H1 (cell line): ENCODE results near the gene FANCD2. TPM values are rescaled to one million over a fixed set of nuclear protein-coding genes. Genes with fewer than 3 reads are reported as not detected.

ENCODE experiments used
- CTCF ChIA-PET: fragments of 300-600 bp; sonication (Branson Sonifier 250); formaldehyde crosslinking; loops from one replicate; lab custom pipeline; 2021; ENCODE audit not compliant: partially characterized antibody; lab: Charles Lee
- POLR2A ChIA-PET: fragments of 300-600 bp; sonication (Branson Sonifier 250); formaldehyde crosslinking; loops from one replicate; lab custom pipeline; 2021; ENCODE audit warnings: inconsistent platforms; ENCODE audit not compliant: partially characterized antibody; lab: Charles Lee
- DNase-seq, 2 experiments: peaks; one replicate each; pipeline versions ENCODE4 v3.0.0 to v3.0.0-alpha.2; 2010 to 2022; ENCODE audit warnings: low spot score in 2 of 2, low read depth in 1 of 2, mixed read lengths in 1 of 2
- FAIRE-seq: peaks from 2 replicates; lab custom pipeline; 2011; peaks lifted over from hg19 to GRCh38; lab: Jason Lieb, UNC
- H2AFZ ChIP-seq: 2 replicates; pipeline ENCODE4 v1.8.1; 2012; ENCODE audit warnings: low read length, inconsistent platforms
- H2AK5ac ChIP-seq: 2 replicates; pipeline ENCODE4 v1.6.1; 2013; ENCODE audit warnings: low read depth, low read length
- H2BK120ac ChIP-seq: replicated peaks from 2 replicates; pipeline ENCODE3; 2013; ENCODE audit warnings: low read depth, low read length, inconsistent platforms
- H2BK12ac ChIP-seq: 2 replicates; pipeline ENCODE4 v1.6.1; 2013; ENCODE audit warnings: low read depth, low read length
- H2BK15ac ChIP-seq: 2 replicates; pipeline ENCODE4 v1.6.1; 2013; ENCODE audit warnings: low read length
- H2BK20ac ChIP-seq: 2 replicates; pipeline ENCODE4 v1.6.1; 2013; ENCODE audit warnings: low read length
- H2BK5ac ChIP-seq: 2 replicates; pipeline ENCODE4 v1.6.1; 2013; ENCODE audit warnings: low read depth, low read length
- H3K14ac ChIP-seq: 2 replicates; pipeline ENCODE4 v1.6.1; 2013; ENCODE audit warnings: inconsistent platforms; ENCODE audit not compliant: insufficient read length
- H3K18ac ChIP-seq: 2 replicates; pipeline ENCODE4 v1.6.1; 2013; ENCODE audit warnings: low read length; ENCODE audit errors: extremely low read depth
- H3K23ac ChIP-seq: 2 replicates; pipeline ENCODE4 v1.6.1; 2013; ENCODE audit warnings: inconsistent platforms; ENCODE audit not compliant: insufficient read length
- H3K23me2 ChIP-seq: 2 replicates; pipeline ENCODE4 v1.6.1; 2013; ENCODE audit warnings: low read depth, low read length
- H3K27ac ChIP-seq: 2 replicates; pipeline ENCODE4 v1.6.1; 2011; ENCODE audit warnings: low read depth, low read length, inconsistent platforms
- H3K27me3 ChIP-seq, 4 experiments: replicated peaks in 1 of 4; 1 replicate in 1 of 4; 2 replicates in 3 of 4; pipeline versions ENCODE4 v1.6.1 to v1.8.1; 2011 to 2013; ENCODE audit warnings: low read length in 3 of 4, mild to moderate bottlenecking in 3 of 4, inconsistent platforms in 2 of 4, mixed read lengths in 2 of 4, moderate library complexity in 1 of 4; ENCODE audit not compliant: control insufficient read depth in 3 of 4, insufficient read depth in 3 of 4; ENCODE audit errors: extremely low read depth in 1 of 4
- H3K36me3 ChIP-seq, 4 experiments: 2 replicates each; pipeline versions ENCODE4 v1.6.1 to v1.8.1; 2011 to 2013; ENCODE audit warnings: mild to moderate bottlenecking in 4 of 4, low read length in 3 of 4, moderate library complexity in 2 of 4, control low read depth in 1 of 4, inconsistent platforms in 1 of 4; ENCODE audit not compliant: insufficient read depth in 4 of 4, control insufficient read depth in 2 of 4
- H3K4ac ChIP-seq: replicated peaks from 2 replicates; pipeline ENCODE3; 2013; ENCODE audit warnings: low read length, low read depth, mixed read lengths, inconsistent platforms; ENCODE audit not compliant: insufficient read length
- H3K4me1 ChIP-seq, 4 experiments: replicated peaks in 1 of 4; 1 replicate in 1 of 4; 2 replicates in 3 of 4; pipeline versions ENCODE4 v1.6.1 to v1.8.1; 2011 to 2013; ENCODE audit warnings: low read length in 3 of 4, inconsistent platforms in 2 of 4, mixed read lengths in 1 of 4; ENCODE audit not compliant: insufficient read depth in 4 of 4, control insufficient read depth in 3 of 4
- H3K4me2 ChIP-seq, 2 experiments: 2 replicates each; pipeline versions ENCODE4 v1.6.1 to v1.8.1; 2011 to 2013; ENCODE audit warnings: low read depth in 2 of 2, low read length in 2 of 2, control low read depth in 1 of 2, inconsistent platforms in 1 of 2, mild to moderate bottlenecking in 1 of 2; ENCODE audit not compliant: insufficient read depth in 1 of 2
- H3K4me3 ChIP-seq, 4 experiments: fragments of 200-600, 300-600 bp in 1 of 4; sonication (generic), shearing (Covaris generic), sonication (Bioruptor Twin) in 1 of 4; 2 replicates each; pipeline versions ENCODE4 v1.5.1 to v1.8.1; 2011 to 2016; ENCODE audit warnings: low read length in 4 of 4, low read depth in 3 of 4, control low read depth in 2 of 4, inconsistent platforms in 2 of 4, mild to moderate bottlenecking in 2 of 4, mixed read lengths in 1 of 4, moderate library complexity in 1 of 4; ENCODE audit not compliant: insufficient read depth in 2 of 4; ENCODE audit errors: extremely low read depth in 1 of 4
- H3K56ac ChIP-seq: replicated peaks from 2 replicates; pipeline ENCODE3; 2013; ENCODE audit warnings: low read depth, mild to moderate bottlenecking, mixed read lengths, low read length, inconsistent platforms; ENCODE audit not compliant: insufficient read length
- H3K79me1 ChIP-seq: 2 replicates; pipeline ENCODE4 v1.6.1; 2013; ENCODE audit warnings: low read depth, low read length, control low read depth
- H3K79me2 ChIP-seq, 2 experiments: 2 replicates each; pipeline versions ENCODE4 v1.6.1 to v1.8.1; 2012 to 2013; ENCODE audit warnings: low read length in 2 of 2, mild to moderate bottlenecking in 2 of 2, inconsistent platforms in 1 of 2; ENCODE audit not compliant: insufficient read depth in 2 of 2, control insufficient read depth in 1 of 2
- H3K9ac ChIP-seq, 4 experiments: replicated peaks in 1 of 4; 1 replicate in 1 of 4; 2 replicates in 3 of 4; pipeline versions ENCODE4 v1.6.1 to v1.8.1; 2011 to 2013; ENCODE audit warnings: low read depth in 3 of 4, low read length in 3 of 4, control low read depth in 2 of 4, mild to moderate bottlenecking in 2 of 4, moderate library complexity in 2 of 4, inconsistent platforms in 1 of 4; ENCODE audit errors: extremely low read depth in 1 of 4
- H3K9me3 ChIP-seq, 2 experiments: 2 replicates each; pipeline versions ENCODE4 v1.6.1 to v1.8.1; 2012 to 2013; ENCODE audit warnings: mild to moderate bottlenecking in 2 of 2, moderate library complexity in 2 of 2, control low read depth in 1 of 2, inconsistent platforms in 1 of 2, low read depth in 1 of 2, low read length in 1 of 2, mixed read lengths in 1 of 2; ENCODE audit not compliant: insufficient read depth in 2 of 2
- H4K20me1 ChIP-seq, 2 experiments: replicated peaks in 1 of 2; 2 replicates each; pipeline versions ENCODE3 to v1.8.1; 2011 to 2013; ENCODE audit warnings: inconsistent platforms in 2 of 2, low read length in 2 of 2, mild to moderate bottlenecking in 1 of 2; ENCODE audit not compliant: insufficient read depth in 2 of 2, control insufficient read depth in 1 of 2
- H4K5ac ChIP-seq: 2 replicates; pipeline ENCODE4 v1.6.1; 2013; ENCODE audit warnings: low read length, low read depth, mixed read lengths, inconsistent platforms; ENCODE audit not compliant: insufficient read length
- H4K8ac ChIP-seq: 2 replicates; pipeline ENCODE4 v1.8.0; 2013; ENCODE audit warnings: mild to moderate bottlenecking, moderate library complexity, low read length, inconsistent platforms; ENCODE audit not compliant: insufficient read depth; ENCODE audit errors: extremely low read depth
- H4K91ac ChIP-seq: replicated peaks from 2 replicates; pipeline ENCODE3; 2013; ENCODE audit warnings: low read length, mixed read lengths, inconsistent platforms; ENCODE audit not compliant: insufficient read length
- BRCA1 ChIP-seq: IDR thresholded peaks from 2 replicates; pipeline ENCODE4 v1.6.1; 2012; ENCODE audit warnings: low read depth, low read length, improper control_type of control experiment
- CHD1 ChIP-seq: IDR thresholded peaks from 2 replicates; pipeline ENCODE4 v1.6.1; 2012; ENCODE audit warnings: low read depth, low read length, improper control_type of control experiment
- EP300 ChIP-seq, 2 experiments: IDR thresholded peaks; 1 replicate in 1 of 2; 2 replicates in 1 of 2; pipeline ENCODE4 v1.6.1; 2011 to 2012; ENCODE audit warnings: low read depth in 2 of 2, low read length in 2 of 2, mild to moderate bottlenecking in 2 of 2, borderline replicate concordance in 1 of 2, inconsistent platforms in 1 of 2, moderate library complexity in 1 of 2
- HDAC6 ChIP-seq: IDR thresholded peaks from one replicate; pipeline ENCODE4 v1.7.1; 2012; ENCODE audit warnings: low read depth, mild to moderate bottlenecking, inconsistent platforms, low read length, moderate library complexity
- MAFK ChIP-seq: IDR thresholded peaks from 2 replicates; pipeline ENCODE4 v1.6.1; 2012; ENCODE audit warnings: low read depth, mild to moderate bottlenecking, improper control_type of control experiment, low read length
- RAD21 ChIP-seq, 2 experiments: IDR thresholded peaks in 1 of 2; conservative IDR thresholded peaks in 1 of 2; 2 replicates each; pipeline ENCODE4 v1.6.1; 2011; ENCODE audit warnings: low read depth in 2 of 2, low read length in 2 of 2, improper control_type of control experiment in 1 of 2, inconsistent platforms in 1 of 2, mild to moderate bottlenecking in 1 of 2, moderate library complexity in 1 of 2
- RFX5 ChIP-seq: IDR thresholded peaks from 2 replicates; pipeline ENCODE4 v1.6.1; 2011; ENCODE audit warnings: low read depth, low read length, improper control_type of control experiment, borderline replicate concordance
- RNF2 ChIP-seq: fragments of 200-900, 300-1000 bp; sonication (generic); IDR thresholded peaks from 2 replicates; pipeline ENCODE4 v1.7.1; 2016; ENCODE audit warnings: borderline replicate concordance, low read depth, mild to moderate bottlenecking, antibody characterized with exemption, low read length; ENCODE audit not compliant: poor library complexity, severe bottlenecking; ENCODE audit errors: missing control alignments
- SIRT6 ChIP-seq: IDR thresholded peaks from one replicate; pipeline ENCODE4 v1.7.1; 2012; ENCODE audit warnings: low read length, inconsistent platforms
- TEAD4 ChIP-seq: IDR thresholded peaks from 2 replicates; pipeline ENCODE4 v1.6.1; 2012; ENCODE audit warnings: low read depth, low read length, inconsistent platforms, mixed read lengths
- WGBS, 2 experiments: shearing (Covaris generic) in 1 of 2; methylation state at CpG; one replicate each; pipeline versions ENCODE4 v1.1.6 to v1.1.7; 2013 to 2015; ENCODE audit warnings: low lambda C conversion rate in 2 of 2, mixed read lengths in 2 of 2, inconsistent platforms in 1 of 2, low coverage in 1 of 2, missing lambda C conversion rate in 1 of 2; ENCODE audit not compliant: insufficient replicate concordance in 2 of 2, insufficient coverage in 1 of 2, insufficient read length in 1 of 2; ENCODE audit errors: extremely low coverage in 1 of 2, missing lambda C conversion rate in 1 of 2; 5-methylcytosine and 5-hydroxymethylcytosine counted together
- polyA plus RNA-seq, 7 experiments: library from polyadenylated mRNA; depleted of rRNA in 3 of 7; stranded (reverse) in 5 of 7; unstranded in 2 of 7; fragments of >200 nt in 5 of 7; fragments of 200-250 nt in 2 of 7; gene quantifications; 1 replicate in 5 of 7; 2 replicates in 1 of 7; 4 replicates in 1 of 7; pipeline versions ENCODE4 v1.2.1 to v1.2.3, GENCODE V29; 2011 to 2013; ENCODE audit warnings: missing spikeins in 2 of 7, mixed read lengths in 2 of 7
- total RNA-seq: library from RNA; stranded (reverse); fragmentation: NEBNext Ultra II Directional; extraction: Animal tissue kit (Norgen Biotek cat#: 25700); gene quantifications from 2 replicates; pipeline ENCODE4 v1.2.1, GENCODE V29; 2021
- TF ChIP-seq, protein P1 (sequence below): IDR thresholded peaks from 2 replicates; pipeline ENCODE4 v1.6.1; 2012; ENCODE audit warnings: inconsistent platforms

The FANCD2 gene
- total and polyA plus RNA-seq, 2 of the 8 experiments (the other 6 are each of a cell fraction or from before 2014, with no cell fraction given), result 33.1 to 77.8 TPM

DNA sequence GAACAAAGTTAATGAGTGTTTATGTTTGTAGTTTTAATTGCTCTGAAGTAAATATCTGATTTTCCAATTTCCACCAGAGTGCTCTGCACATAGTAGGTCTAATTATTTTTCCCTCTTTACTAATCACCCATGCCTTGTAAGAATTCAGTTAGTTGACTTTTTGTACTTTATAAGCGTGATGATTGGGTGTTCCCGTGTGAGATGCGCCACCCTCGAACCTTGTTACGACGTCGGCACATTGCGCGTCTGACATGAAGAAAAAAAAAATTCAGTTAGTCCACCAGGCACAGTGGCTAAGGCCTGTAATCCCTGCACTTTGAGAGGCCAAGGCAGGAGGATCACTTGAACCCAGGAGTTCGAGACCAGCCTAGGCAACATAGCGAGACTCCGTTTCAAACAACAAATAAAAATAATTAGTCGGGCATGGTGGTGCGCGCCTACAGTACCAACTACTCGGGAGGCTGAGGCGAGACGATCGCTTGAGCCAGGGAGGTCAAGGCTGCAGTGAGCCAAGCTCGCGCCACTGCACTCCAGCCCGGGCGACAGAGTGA, 114.8 kb downstream of the FANCD2 start:
- Histone ChIP-seq H3K27ac (no peak overlapping the region), H3K23me2 (peaks cover 7% of the 10 kb centered on the region; the same call in 1 of the 2 replicates), H3K56ac (no peak overlapping the region), H2BK120ac (no peak overlapping the region), H3K4me3 (peak overlapping the region in 1 of 4 experiments; percentile 74; a peak in 2 of 8 replicates), H3K79me1 (no peaks in the 10 kb centered on the region; the same call in 1 of the 2 replicates), H4K5ac (peak overlapping the region; percentile 36), H4K8ac (0 out of 2 replicates have a peak overlapping the region, but pooled peaks have one; percentile 57), H2AFZ (0 out of 2 replicates have a peak overlapping the region, but pooled peaks have one; percentile 60), H3K27me3 (no peaks in the 10 kb centered on the region), H2BK5ac (no peak overlapping the region), H3K23ac (no peak overlapping the region), H3K79me2 (peaks cover 0 to 32% of the 10 kb centered on the region in 2 experiments; a peak in 3 of 4 replicates), H3K9me3 (peaks cover 0 to 7% of the 10 kb centered on the region in 2 experiments; a peak in 1 of 4 replicates), H3K4me2 (peak overlapping the region; percentile 60 to 75; a peak in 2 of 4 replicates), H4K91ac (no peak overlapping the region), H3K14ac (no peak overlapping the region), H2BK20ac (no peak overlapping the region), H2BK12ac (no peak overlapping the region), H3K4ac (peak overlapping the region; percentile 85), H3K18ac (no peak overlapping the region), H2BK15ac (no peak overlapping the region), H3K9ac (no peak overlapping the region), H3K4me1 (peaks cover 0 to 5% (median 2%) of the 10 kb centered on the region in 4 experiments; a peak in 2 of 7 replicates), H2AK5ac (no peak overlapping the region), H4K20me1 (peaks cover 3 to 5% of the 10 kb centered on the region in 2 experiments), H3K36me3 (peaks cover 0 to 3% (median 1%) of the 10 kb centered on the region in 4 experiments; a peak in 2 of 8 replicates)
- no peak for FAIRE-seq
- WGBS, 2 experiments, result 85% methylated on average over 21 of the region's 23 CpGs; no CpG with 5 or more reads in 1 of the 2 experiments
- POLR2A ChIA-PET, result interaction anchor here (0.6 to 1.5 kb wide), 16 partner anchors 9 to 227 kb away, joined by 3 to 5 read pairs (median 4); partner anchors contain the start of genes BRK1 and SEC13
- CTCF ChIA-PET, result interaction anchor here (0.6 to 1.3 kb wide), 2 partner anchors 14 to 123 kb away, joined by 3 read pairs; no protein-coding TSS in a partner anchor
- no peak for DNase-seq
- no peak for TF ChIP-seq BRCA1
- TF ChIP-seq TEAD4, result no peak
- TF ChIP-seq MAFK, result no peak
- TF ChIP-seq RNF2, result no peak
- no peak for TF ChIP-seq RAD21 (IDR thresholded peaks at IDR 0.05 in 1 of 2, conservative IDR thresholded peaks at IDR 0.05 in 1 of 2; ENCODE audit: low read depth in 2 of 2, low read length in 2 of 2)
- TF ChIP-seq EP300 (IDR thresholded peaks at IDR 0.05; ENCODE audit: borderline replicate concordance in 1 of 2, low read depth in 2 of 2, low read length in 2 of 2), result no peak
- no peak for TF ChIP-seq RFX5
- TF ChIP-seq HDAC6, result no peak
- no peak for TF ChIP-seq SIRT6
- no peak for TF ChIP-seq CHD1
- TF ChIP-seq, protein P1, sequence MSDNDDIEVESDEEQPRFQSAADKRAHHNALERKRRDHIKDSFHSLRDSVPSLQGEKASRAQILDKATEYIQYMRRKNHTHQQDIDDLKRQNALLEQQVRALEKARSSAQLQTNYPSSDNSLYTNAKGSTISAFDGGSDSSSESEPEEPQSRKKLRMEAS, result no peak
